H1 (cell line): ENCODE results near the gene CEL. TPM values are rescaled to one million over a fixed set of nuclear protein-coding genes. Genes with fewer than 3 reads are reported as not detected.

Source experiments
- KDM1A ChIP-seq: fragments of 200-600, 300-600 bp; sonication (generic); IDR thresholded peaks from 2 replicates; pipeline ENCODE4 v1.7.1; 2016; ENCODE audit warnings: mild to moderate bottlenecking, low read length, borderline replicate concordance
- NANOG ChIP-seq: IDR thresholded peaks from 2 replicates; pipeline ENCODE4 v1.6.1; 2011; ENCODE audit warnings: low read length, low read depth, mild to moderate bottlenecking, inconsistent platforms; ENCODE audit not compliant: insufficient read depth, poor library complexity, severe bottlenecking
- PHF8 ChIP-seq: fragments of 200-600 bp; sonication (generic); conservative IDR thresholded peaks from 2 replicates; pipeline ENCODE4 v1.7.1; 2012; ENCODE audit warnings: low read depth, mild to moderate bottlenecking, inconsistent platforms, low read length, moderate library complexity
- POU5F1 ChIP-seq: IDR thresholded peaks from 2 replicates; pipeline ENCODE4 v1.6.1; 2011; ENCODE audit warnings: low read depth, mild to moderate bottlenecking, low read length, moderate library complexity
- RAD21 ChIP-seq, 2 experiments: IDR thresholded peaks in 1 of 2; conservative IDR thresholded peaks in 1 of 2; 2 replicates each; pipeline ENCODE4 v1.6.1; 2011; ENCODE audit warnings: low read depth in 2 of 2, low read length in 2 of 2, improper control_type of control experiment in 1 of 2, inconsistent platforms in 1 of 2, mild to moderate bottlenecking in 1 of 2, moderate library complexity in 1 of 2
- RXRA ChIP-seq: IDR thresholded peaks from 2 replicates; pipeline ENCODE4 v1.6.1; 2011; ENCODE audit warnings: low read depth, mild to moderate bottlenecking, low read length, moderate library complexity; ENCODE audit not compliant: insufficient read depth
- polyA plus RNA-seq, 7 experiments: library from polyadenylated mRNA; depleted of rRNA in 3 of 7; stranded (reverse) in 5 of 7; unstranded in 2 of 7; fragments of >200 nt in 5 of 7; fragments of 200-250 nt in 2 of 7; gene quantifications; 1 replicate in 5 of 7; 2 replicates in 1 of 7; 4 replicates in 1 of 7; pipeline versions ENCODE4 v1.2.1 to v1.2.3, GENCODE V29; 2011 to 2013; ENCODE audit warnings: missing spikeins in 2 of 7, mixed read lengths in 2 of 7
- total RNA-seq: library from RNA; stranded (reverse); fragmentation: NEBNext Ultra II Directional; extraction: Animal tissue kit (Norgen Biotek cat#: 25700); gene quantifications from 2 replicates; pipeline ENCODE4 v1.2.1, GENCODE V29; 2021
- TF ChIP-seq, protein P1 (sequence below): fragments of 300-600 bp; sonication (generic); IDR thresholded peaks from 2 replicates; pipeline ENCODE4 v1.7.1; 2012; ENCODE audit warnings: low read length, moderate library complexity, mild to moderate bottlenecking, inconsistent platforms; ENCODE audit not compliant: insufficient replicate concordance

The CEL gene
- total and polyA plus RNA-seq, 2 of the 8 experiments (the other 6 are each of a cell fraction or from before 2014, with no cell fraction given) = 1.8 to 3.4 TPM

DNA sequence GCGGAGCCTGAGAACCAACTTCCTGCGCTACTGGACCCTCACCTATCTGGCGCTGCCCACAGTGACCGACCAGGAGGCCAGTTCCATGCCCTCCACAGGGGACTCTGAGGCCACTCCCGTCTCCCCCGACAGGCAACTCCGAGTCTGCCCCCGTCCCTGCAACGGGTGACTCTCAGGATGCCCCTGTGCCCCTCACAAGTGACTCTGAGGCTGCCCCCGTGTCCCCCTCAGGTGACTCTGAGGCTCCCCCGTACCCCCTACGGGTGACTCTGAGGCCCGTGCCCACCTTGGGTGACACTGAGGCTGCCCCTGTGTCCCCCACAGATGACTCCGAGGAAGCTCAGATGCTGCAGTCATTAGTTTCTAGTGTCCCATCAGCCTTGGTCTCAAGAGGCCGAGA lies 25.1 kb downstream of the CEL start (continued):
- TF ChIP-seq RXRA (no peak), PHF8 (no peak), POU5F1 (no peak), NANOG (no peak), KDM1A (no peak), RAD21 (IDR thresholded peaks at IDR 0.05 in 1 of 2, conservative IDR thresholded peaks at IDR 0.05 in 1 of 2; ENCODE audit: low read depth in 2 of 2, low read length in 2 of 2) (no peak)
- TF ChIP-seq, protein P1, sequence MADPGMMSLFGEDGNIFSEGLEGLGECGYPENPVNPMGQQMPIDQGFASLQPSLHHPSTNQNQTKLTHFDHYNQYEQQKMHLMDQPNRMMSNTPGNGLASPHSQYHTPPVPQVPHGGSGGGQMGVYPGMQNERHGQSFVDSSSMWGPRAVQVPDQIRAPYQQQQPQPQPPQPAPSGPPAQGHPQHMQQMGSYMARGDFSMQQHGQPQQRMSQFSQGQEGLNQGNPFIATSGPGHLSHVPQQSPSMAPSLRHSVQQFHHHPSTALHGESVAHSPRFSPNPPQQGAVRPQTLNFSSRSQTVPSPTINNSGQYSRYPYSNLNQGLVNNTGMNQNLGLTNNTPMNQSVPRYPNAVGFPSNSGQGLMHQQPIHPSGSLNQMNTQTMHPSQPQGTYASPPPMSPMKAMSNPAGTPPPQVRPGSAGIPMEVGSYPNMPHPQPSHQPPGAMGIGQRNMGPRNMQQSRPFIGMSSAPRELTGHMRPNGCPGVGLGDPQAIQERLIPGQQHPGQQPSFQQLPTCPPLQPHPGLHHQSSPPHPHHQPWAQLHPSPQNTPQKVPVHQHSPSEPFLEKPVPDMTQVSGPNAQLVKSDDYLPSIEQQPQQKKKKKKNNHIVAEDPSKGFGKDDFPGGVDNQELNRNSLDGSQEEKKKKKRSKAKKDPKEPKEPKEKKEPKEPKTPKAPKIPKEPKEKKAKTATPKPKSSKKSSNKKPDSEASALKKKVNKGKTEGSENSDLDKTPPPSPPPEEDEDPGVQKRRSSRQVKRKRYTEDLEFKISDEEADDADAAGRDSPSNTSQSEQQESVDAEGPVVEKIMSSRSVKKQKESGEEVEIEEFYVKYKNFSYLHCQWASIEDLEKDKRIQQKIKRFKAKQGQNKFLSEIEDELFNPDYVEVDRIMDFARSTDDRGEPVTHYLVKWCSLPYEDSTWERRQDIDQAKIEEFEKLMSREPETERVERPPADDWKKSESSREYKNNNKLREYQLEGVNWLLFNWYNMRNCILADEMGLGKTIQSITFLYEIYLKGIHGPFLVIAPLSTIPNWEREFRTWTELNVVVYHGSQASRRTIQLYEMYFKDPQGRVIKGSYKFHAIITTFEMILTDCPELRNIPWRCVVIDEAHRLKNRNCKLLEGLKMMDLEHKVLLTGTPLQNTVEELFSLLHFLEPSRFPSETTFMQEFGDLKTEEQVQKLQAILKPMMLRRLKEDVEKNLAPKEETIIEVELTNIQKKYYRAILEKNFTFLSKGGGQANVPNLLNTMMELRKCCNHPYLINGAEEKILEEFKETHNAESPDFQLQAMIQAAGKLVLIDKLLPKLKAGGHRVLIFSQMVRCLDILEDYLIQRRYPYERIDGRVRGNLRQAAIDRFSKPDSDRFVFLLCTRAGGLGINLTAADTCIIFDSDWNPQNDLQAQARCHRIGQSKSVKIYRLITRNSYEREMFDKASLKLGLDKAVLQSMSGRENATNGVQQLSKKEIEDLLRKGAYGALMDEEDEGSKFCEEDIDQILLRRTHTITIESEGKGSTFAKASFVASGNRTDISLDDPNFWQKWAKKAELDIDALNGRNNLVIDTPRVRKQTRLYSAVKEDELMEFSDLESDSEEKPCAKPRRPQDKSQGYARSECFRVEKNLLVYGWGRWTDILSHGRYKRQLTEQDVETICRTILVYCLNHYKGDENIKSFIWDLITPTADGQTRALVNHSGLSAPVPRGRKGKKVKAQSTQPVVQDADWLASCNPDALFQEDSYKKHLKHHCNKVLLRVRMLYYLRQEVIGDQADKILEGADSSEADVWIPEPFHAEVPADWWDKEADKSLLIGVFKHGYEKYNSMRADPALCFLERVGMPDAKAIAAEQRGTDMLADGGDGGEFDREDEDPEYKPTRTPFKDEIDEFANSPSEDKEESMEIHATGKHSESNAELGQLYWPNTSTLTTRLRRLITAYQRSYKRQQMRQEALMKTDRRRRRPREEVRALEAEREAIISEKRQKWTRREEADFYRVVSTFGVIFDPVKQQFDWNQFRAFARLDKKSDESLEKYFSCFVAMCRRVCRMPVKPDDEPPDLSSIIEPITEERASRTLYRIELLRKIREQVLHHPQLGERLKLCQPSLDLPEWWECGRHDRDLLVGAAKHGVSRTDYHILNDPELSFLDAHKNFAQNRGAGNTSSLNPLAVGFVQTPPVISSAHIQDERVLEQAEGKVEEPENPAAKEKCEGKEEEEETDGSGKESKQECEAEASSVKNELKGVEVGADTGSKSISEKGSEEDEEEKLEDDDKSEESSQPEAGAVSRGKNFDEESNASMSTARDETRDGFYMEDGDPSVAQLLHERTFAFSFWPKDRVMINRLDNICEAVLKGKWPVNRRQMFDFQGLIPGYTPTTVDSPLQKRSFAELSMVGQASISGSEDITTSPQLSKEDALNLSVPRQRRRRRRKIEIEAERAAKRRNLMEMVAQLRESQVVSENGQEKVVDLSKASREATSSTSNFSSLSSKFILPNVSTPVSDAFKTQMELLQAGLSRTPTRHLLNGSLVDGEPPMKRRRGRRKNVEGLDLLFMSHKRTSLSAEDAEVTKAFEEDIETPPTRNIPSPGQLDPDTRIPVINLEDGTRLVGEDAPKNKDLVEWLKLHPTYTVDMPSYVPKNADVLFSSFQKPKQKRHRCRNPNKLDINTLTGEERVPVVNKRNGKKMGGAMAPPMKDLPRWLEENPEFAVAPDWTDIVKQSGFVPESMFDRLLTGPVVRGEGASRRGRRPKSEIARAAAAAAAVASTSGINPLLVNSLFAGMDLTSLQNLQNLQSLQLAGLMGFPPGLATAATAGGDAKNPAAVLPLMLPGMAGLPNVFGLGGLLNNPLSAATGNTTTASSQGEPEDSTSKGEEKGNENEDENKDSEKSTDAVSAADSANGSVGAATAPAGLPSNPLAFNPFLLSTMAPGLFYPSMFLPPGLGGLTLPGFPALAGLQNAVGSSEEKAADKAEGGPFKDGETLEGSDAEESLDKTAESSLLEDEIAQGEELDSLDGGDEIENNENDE = no peak
